ENCODE data around the gene RPL41. TPM values are rescaled to one million over a fixed set of nuclear protein-coding genes. Genes with fewer than 3 reads are reported as not detected.
A peak's percentile ranks its signal among the peaks of the same experiment; 100 is the strongest.

RPL41 gene
- total and polyA plus RNA-seq, 10 of the 15 experiments (the other 5 are each of a cell fraction or from before 2014, with no cell fraction given) = 4,144 to 19,112 (median 8,004) TPM

- peak; percentile 37; the same call in 1 of the 2 replicates for TF ChIP-seq CHD2 (IDR thresholded peaks at IDR 0.05; ENCODE audit: borderline replicate concordance, low read depth, low read length)
- peak; percentile 47 for TF ChIP-seq BCL3 (IDR thresholded peaks at IDR 0.05; ENCODE audit: borderline replicate concordance, insufficient read depth, low read depth, low read length, poor library complexity, severe bottlenecking)
- TF ChIP-seq TCF12 (IDR thresholded peaks at IDR 0.05; ENCODE audit: low read depth, low read length) = peak; percentile 84; the same call in 1 of the 2 replicates
- TF ChIP-seq KAT2A (conservative IDR thresholded peaks at IDR 0.05; ENCODE audit: control insufficient read depth, low read depth, low read length) = no peak
- no peak for TF ChIP-seq NFXL1 (IDR thresholded peaks at IDR 0.05; ENCODE audit: borderline replicate concordance)
- peak; percentile 77 for TF ChIP-seq SPI1 (IDR thresholded peaks at IDR 0.05; ENCODE audit: borderline replicate concordance, insufficient read depth, low read depth, low read length)
- TF ChIP-seq PML (IDR thresholded peaks at IDR 0.05; ENCODE audit: low read length) = peak; percentile 100
- TF ChIP-seq SREBF2 (IDR thresholded peaks at IDR 0.05; ENCODE audit: low read length) = no peak
- peak; percentile 80; the same call in 1 of the 2 replicates for TF ChIP-seq RELB (IDR thresholded peaks at IDR 0.05; ENCODE audit: low read depth)
- TF ChIP-seq E4F1 (IDR thresholded peaks at IDR 0.05; ENCODE audit: borderline replicate concordance, partially characterized antibody) = peak; percentile 44
- TF ChIP-seq SUPT20H (IDR thresholded peaks at IDR 0.05; ENCODE audit: borderline replicate concordance, control insufficient read depth, low read depth, low read length) = no peak
- no peak for TF ChIP-seq ESRRA (IDR thresholded peaks at IDR 0.05; ENCODE audit: low read length)
- peak; percentile 82; the same call in 1 of the 2 replicates for TF ChIP-seq ZNF207 (IDR thresholded peaks at IDR 0.05; ENCODE audit: borderline replicate concordance)
- TF ChIP-seq ZNF24 (IDR thresholded peaks at IDR 0.05) = 0 out of 2 replicates have a peak, but pooled peaks have one; percentile 33
- peak; percentile 94 for TF ChIP-seq ZBTB40 (IDR thresholded peaks at IDR 0.05; ENCODE audit: borderline replicate concordance)
- TF ChIP-seq MEF2A (IDR thresholded peaks at IDR 0.05; ENCODE audit: insufficient read depth, low read depth, low read length) = 0 out of 2 replicates have a peak, but pooled peaks have one; percentile 30
- TF ChIP-seq SMARCA5 (IDR thresholded peaks at IDR 0.05) = no peak; the same call in 1 of the 2 replicates
- peak; percentile 60 for TF ChIP-seq RUNX3 (IDR thresholded peaks at IDR 0.05; ENCODE audit: low read length)
- TF ChIP-seq MYB (IDR thresholded peaks at IDR 0.05; ENCODE audit: borderline replicate concordance, low read depth, low read length) = no peak
These were observed at the start of gene RPL41 (continued) for GRCh38 chr12:56116267-56117081.
